PC-3 (cell line): ENCODE measurements around the gene SRGAP3.

ENCODE experiments used
- EZH2 ChIP-seq: fragments of 300-600 bp; sonication (generic); IDR thresholded peaks from one replicate; pipeline ENCODE4 v1.6.1; 2017; ENCODE audit warnings: antibody characterized with exemption, mild to moderate bottlenecking, low read length; ENCODE audit not compliant: unreplicated experiment
- EZH2phosphoT487 ChIP-seq: fragments of 300-600 bp; sonication (generic); IDR thresholded peaks from 2 replicates; pipeline ENCODE4 v1.6.1; 2018; ENCODE audit warnings: mild to moderate bottlenecking, antibody characterized with exemption, low read length, borderline replicate concordance
- TF ChIP-seq, protein P1 (sequence below): fragments of 300-600 bp; sonication (generic); conservative IDR thresholded peaks from 2 replicates; pipeline ENCODE4 v1.5.1; 2017; ENCODE audit warnings: antibody characterized with exemption, low read depth, mild to moderate bottlenecking, low read length

DNA sequence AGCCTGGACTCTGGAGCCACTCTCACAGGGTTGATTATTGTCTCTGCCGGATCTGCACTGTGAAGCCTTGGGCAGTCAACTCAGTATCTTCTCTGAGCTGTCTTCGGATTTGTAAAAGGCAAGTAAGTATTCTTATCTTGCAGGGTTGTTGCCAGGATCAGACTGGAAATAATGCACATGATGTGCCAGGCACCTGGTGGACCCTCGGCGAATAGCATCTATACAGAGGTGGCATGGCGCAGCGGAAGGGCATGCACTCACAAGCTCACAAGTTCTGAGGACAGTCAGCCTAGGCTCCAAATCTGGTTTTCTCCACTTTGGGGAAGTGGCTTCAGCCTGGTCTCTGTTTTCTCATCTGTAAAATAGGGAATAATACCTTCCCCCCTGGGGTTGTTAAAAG lies 113.9 kb downstream of the SRGAP3 start:
- TF ChIP-seq, protein P1, sequence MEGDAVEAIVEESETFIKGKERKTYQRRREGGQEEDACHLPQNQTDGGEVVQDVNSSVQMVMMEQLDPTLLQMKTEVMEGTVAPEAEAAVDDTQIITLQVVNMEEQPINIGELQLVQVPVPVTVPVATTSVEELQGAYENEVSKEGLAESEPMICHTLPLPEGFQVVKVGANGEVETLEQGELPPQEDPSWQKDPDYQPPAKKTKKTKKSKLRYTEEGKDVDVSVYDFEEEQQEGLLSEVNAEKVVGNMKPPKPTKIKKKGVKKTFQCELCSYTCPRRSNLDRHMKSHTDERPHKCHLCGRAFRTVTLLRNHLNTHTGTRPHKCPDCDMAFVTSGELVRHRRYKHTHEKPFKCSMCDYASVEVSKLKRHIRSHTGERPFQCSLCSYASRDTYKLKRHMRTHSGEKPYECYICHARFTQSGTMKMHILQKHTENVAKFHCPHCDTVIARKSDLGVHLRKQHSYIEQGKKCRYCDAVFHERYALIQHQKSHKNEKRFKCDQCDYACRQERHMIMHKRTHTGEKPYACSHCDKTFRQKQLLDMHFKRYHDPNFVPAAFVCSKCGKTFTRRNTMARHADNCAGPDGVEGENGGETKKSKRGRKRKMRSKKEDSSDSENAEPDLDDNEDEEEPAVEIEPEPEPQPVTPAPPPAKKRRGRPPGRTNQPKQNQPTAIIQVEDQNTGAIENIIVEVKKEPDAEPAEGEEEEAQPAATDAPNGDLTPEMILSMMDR: no peak
- TF ChIP-seq EZH2: no peak
- no peak for TF ChIP-seq EZH2phosphoT487
